Panc1 (cell line): ENCODE results near the gene PBX1. TPM values are rescaled to one million over a fixed set of nuclear protein-coding genes. Genes with fewer than 3 reads are reported as not detected.

Experiments used
- ATAC-seq: fragments of 200-7000 bp; cut with Tn5 transposase; 2 replicates; pipeline ENCODE4 v1.9.1; 2020; ENCODE audit warnings: mild to moderate bottlenecking, moderate library complexity
- BruUV-seq: library from RNA; stranded (reverse); fragments of 400-500 nt; replicated peaks from 2 replicates; lab custom pipeline; 2021; lab: Mats Ljungman, UMichigan
- CTCF ChIA-PET: fragments of 300-600 bp; sonication (Branson Sonifier 250); formaldehyde crosslinking; loops from one replicate; lab custom pipeline; 2022; ENCODE audit warnings: antibody characterized with exemption; lab: Charles Lee
- POLR2A ChIA-PET: fragments of 300-600 bp; sonication (Branson Sonifier 250); formaldehyde crosslinking; loops from one replicate; lab custom pipeline; 2022; ENCODE audit warnings: antibody characterized with exemption; lab: Charles Lee
- DNase-seq: peaks from one replicate; pipeline ENCODE4 v3.0.0-alpha.2; 2010; ENCODE audit warnings: low read depth, low spot score
- H3K27ac ChIP-seq: 2 replicates; pipeline ENCODE4 v1.5.1; 2011; ENCODE audit warnings: mild to moderate bottlenecking, low read length, inconsistent platforms
- H3K27me3 ChIP-seq: fragments of 200-500 bp; sonication (Bioruptor generic); 2 replicates; pipeline ENCODE4 v1.6.0; 2014; ENCODE audit warnings: low read length, inconsistent platforms; ENCODE audit not compliant: control insufficient read depth, insufficient read depth
- H3K36me3 ChIP-seq: fragments of 200-500 bp; sonication (Bioruptor generic); 2 replicates; pipeline ENCODE4 v1.5.1; 2014; ENCODE audit warnings: inconsistent platforms, mild to moderate bottlenecking, low read length, moderate library complexity; ENCODE audit not compliant: control insufficient read depth, insufficient read depth
- H3K4me1 ChIP-seq: 2 replicates; pipeline ENCODE4 v1.5.1; 2011; ENCODE audit warnings: inconsistent platforms, mild to moderate bottlenecking, low read length, moderate library complexity; ENCODE audit not compliant: control insufficient read depth, insufficient read depth
- H3K4me3 ChIP-seq, 2 experiments: 2 replicates each; pipeline ENCODE4 v1.5.1; 2011 to 2012; ENCODE audit warnings: low read depth in 2 of 2, low read length in 2 of 2, mild to moderate bottlenecking in 2 of 2, inconsistent platforms in 1 of 2, moderate library complexity in 1 of 2
- H3K9me3 ChIP-seq: fragments of 200-500 bp; sonication (Bioruptor generic); 2 replicates; pipeline ENCODE4 v1.5.1; 2014; ENCODE audit warnings: low read depth, mild to moderate bottlenecking, inconsistent platforms, low read length, moderate library complexity; ENCODE audit not compliant: control insufficient read depth, insufficient read depth
- POLR2AphosphoS5 ChIP-seq: IDR thresholded peaks from 2 replicates; pipeline ENCODE4 v1.6.1; 2012; ENCODE audit warnings: mild to moderate bottlenecking, low read depth, low read length, moderate library complexity
- REST ChIP-seq, 2 experiments: IDR thresholded peaks; 2 replicates each; pipeline ENCODE4 v1.6.1; 2011 to 2012; ENCODE audit warnings: low read depth in 2 of 2, control low read depth in 1 of 2, low read length in 1 of 2, mild to moderate bottlenecking in 1 of 2, moderate library complexity in 1 of 2; ENCODE audit not compliant: insufficient read depth in 1 of 2
- SIN3A ChIP-seq: IDR thresholded peaks from 2 replicates; pipeline ENCODE4 v1.6.1; 2012; ENCODE audit warnings: low read depth, mild to moderate bottlenecking, low read length, moderate library complexity, borderline replicate concordance; ENCODE audit not compliant: insufficient read depth
- TCF7L2 ChIP-seq: IDR thresholded peaks from 2 replicates; pipeline ENCODE4 v1.6.1; 2011; ENCODE audit warnings: mild to moderate bottlenecking, low read depth, low read length, inconsistent platforms
- in situ Hi-C: cut with HindIII; loops from 2 replicates; pipeline ENCODE4 v1.10.0; 2016; ENCODE audit warnings: low sequenced_read_pairs, low pct_unique_long_range_greater_than_20kb
- intact Hi-C: fragments of 100-400 bp; cut with micrococcal nuclease; formaldehyde crosslinking; loops from one replicate; pipeline ENCODE4 v1.10.0; 2022; ENCODE audit not compliant: unreplicated experiment
- total RNA-seq: library from RNA; stranded (reverse); gene quantifications from one replicate; pipeline ENCODE4 v1.2.1, GENCODE V29; 2021; ENCODE audit not compliant: unreplicated experiment
- TF ChIP-seq, protein P1 (sequence below): fragments of 450-650 bp; IDR thresholded peaks from 2 replicates; pipeline ENCODE4 v1.5.1; 2017; ENCODE audit warnings: mild to moderate bottlenecking

The PBX1 gene
- total RNA-seq, 1 experiment from 2014 or later, result 2.0 TPM

- no peak overlapping the region for H3K4me3 ChIP-seq
- ATAC-seq (no peak), DNase-seq (no peak)
- H3K4me1 ChIP-seq, result no peaks in the 10 kb centered on the region
- intact Hi-C loops (no loop called here), in situ Hi-C loops (no loop called here)
- no peaks in the 10 kb centered on the region for H3K36me3 ChIP-seq
- no peak for TF ChIP-seq POLR2AphosphoS5
- no peak for TF ChIP-seq SIN3A
- TF ChIP-seq REST (IDR thresholded peaks at IDR 0.05; ENCODE audit: insufficient read depth in 1 of 2, low read depth in 2 of 2, low read length in 1 of 2), result no peak
- TF ChIP-seq, protein P1, sequence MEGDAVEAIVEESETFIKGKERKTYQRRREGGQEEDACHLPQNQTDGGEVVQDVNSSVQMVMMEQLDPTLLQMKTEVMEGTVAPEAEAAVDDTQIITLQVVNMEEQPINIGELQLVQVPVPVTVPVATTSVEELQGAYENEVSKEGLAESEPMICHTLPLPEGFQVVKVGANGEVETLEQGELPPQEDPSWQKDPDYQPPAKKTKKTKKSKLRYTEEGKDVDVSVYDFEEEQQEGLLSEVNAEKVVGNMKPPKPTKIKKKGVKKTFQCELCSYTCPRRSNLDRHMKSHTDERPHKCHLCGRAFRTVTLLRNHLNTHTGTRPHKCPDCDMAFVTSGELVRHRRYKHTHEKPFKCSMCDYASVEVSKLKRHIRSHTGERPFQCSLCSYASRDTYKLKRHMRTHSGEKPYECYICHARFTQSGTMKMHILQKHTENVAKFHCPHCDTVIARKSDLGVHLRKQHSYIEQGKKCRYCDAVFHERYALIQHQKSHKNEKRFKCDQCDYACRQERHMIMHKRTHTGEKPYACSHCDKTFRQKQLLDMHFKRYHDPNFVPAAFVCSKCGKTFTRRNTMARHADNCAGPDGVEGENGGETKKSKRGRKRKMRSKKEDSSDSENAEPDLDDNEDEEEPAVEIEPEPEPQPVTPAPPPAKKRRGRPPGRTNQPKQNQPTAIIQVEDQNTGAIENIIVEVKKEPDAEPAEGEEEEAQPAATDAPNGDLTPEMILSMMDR, result no peak
- no peak for TF ChIP-seq TCF7L2
- POLR2A ChIA-PET, result no interaction called here
- no peak overlapping the region for H3K27ac ChIP-seq
- no peaks in the 10 kb centered on the region for H3K9me3 ChIP-seq
- no peaks in the 10 kb centered on the region for H3K27me3 ChIP-seq
- no TSS peak for BruUV-seq
- CTCF ChIA-PET, result no interaction called here
Measured at GRCh38 chr1:164595212-164595611, 36.2 kb downstream of the PBX1 start.

DNA sequence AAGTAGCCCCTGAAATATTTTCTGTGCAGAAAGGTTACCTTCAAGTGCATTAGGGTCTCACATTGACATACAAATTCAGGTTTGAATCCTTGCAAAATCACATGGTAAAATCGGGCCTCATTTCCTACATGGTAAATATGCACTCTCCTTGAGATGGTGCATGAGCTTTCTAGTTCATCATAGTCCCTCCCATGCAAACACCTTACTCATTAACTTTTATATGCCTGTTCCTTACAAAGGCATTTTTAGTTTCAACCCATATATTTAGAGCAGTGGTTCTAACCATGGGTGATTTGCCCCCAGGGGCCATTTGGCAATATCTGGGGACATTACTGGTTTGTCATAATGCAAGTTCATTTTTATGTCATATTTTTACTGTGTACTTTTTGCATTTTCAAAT lies 37.2 kb downstream of the PBX1 start:
- Histone ChIP-seq H3K36me3 (no peaks in the 10 kb centered on the region), H3K27ac (no peak overlapping the region), H3K9me3 (no peaks in the 10 kb centered on the region), H3K4me3 (no peak overlapping the region), H3K27me3 (no peaks in the 10 kb centered on the region), H3K4me1 (no peaks in the 10 kb centered on the region)
- POLR2A ChIA-PET, result no interaction called here
- ATAC-seq (no peak), DNase-seq (no peak)
- CTCF ChIA-PET, result no interaction called here
- TF ChIP-seq REST (IDR thresholded peaks at IDR 0.05; ENCODE audit: insufficient read depth in 1 of 2, low read depth in 2 of 2, low read length in 1 of 2) (no peak), TCF7L2 (no peak), SIN3A (no peak), POLR2AphosphoS5 (no peak)
- TF ChIP-seq, protein P1, result no peak
- in situ Hi-C loops, result no loop called here
- intact Hi-C loops, result no loop called here
- no TSS peak for BruUV-seq
